ENCODE data around the gene SLC43A2.
A peak's percentile ranks its signal among the peaks of the same experiment; 100 is the strongest.

The SLC43A2 gene

GRCh38 chr17:1562176-1562643 lies 66.4 kb downstream of the SLC43A2 start:
- no peak for DNase-seq (ENCODE audit: low spot score)

DNA sequence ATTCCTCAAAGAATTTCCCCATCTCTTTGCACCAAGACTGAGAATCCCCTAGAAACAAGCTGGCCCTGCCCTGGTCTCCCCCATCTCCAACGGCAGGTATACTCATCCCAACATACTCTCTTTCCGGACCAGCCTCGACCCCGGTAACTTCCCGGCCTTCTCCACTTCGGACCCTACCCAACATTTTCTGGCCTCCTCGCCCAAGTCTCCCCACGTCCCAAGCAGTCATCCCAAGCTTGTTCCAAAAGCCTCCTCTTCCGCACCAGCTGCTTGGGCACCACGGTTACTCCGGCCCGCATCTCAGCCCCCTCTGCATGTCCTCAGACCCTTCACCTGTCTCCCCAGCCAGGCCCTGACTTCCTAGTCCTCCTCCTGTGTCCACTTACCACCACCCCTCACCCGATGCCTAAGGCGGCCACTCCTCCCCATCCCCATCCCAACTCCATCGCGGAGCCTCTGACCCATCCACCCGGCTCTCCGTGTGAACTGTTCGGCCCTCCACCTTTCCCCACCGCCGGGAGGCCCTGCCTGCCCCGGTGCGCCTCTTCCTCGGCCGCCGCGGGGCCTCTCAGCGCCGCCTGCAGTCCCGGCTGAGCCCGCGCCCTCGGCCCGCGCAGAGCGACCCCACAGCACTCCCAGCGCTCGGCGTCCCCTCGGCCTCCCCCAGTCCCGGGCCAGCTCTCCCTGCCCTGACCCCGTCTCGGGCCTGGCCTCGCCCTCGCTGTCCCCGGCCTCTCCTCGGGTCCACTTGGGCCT lies 67.0 kb downstream of the SLC43A2 start:
- DNase-seq (ENCODE audit: low spot score) = peak; percentile 24

GRCh38 chr17:1560858-1561355 lies 67.7 kb downstream of the SLC43A2 start:
- DNase-seq (ENCODE audit: low spot score) = no peak

- DNase-seq (ENCODE audit: low spot score) = no peak
Measured at GRCh38 chr17:1560101-1560857, 68.4 kb downstream of the SLC43A2 start.

DNA sequence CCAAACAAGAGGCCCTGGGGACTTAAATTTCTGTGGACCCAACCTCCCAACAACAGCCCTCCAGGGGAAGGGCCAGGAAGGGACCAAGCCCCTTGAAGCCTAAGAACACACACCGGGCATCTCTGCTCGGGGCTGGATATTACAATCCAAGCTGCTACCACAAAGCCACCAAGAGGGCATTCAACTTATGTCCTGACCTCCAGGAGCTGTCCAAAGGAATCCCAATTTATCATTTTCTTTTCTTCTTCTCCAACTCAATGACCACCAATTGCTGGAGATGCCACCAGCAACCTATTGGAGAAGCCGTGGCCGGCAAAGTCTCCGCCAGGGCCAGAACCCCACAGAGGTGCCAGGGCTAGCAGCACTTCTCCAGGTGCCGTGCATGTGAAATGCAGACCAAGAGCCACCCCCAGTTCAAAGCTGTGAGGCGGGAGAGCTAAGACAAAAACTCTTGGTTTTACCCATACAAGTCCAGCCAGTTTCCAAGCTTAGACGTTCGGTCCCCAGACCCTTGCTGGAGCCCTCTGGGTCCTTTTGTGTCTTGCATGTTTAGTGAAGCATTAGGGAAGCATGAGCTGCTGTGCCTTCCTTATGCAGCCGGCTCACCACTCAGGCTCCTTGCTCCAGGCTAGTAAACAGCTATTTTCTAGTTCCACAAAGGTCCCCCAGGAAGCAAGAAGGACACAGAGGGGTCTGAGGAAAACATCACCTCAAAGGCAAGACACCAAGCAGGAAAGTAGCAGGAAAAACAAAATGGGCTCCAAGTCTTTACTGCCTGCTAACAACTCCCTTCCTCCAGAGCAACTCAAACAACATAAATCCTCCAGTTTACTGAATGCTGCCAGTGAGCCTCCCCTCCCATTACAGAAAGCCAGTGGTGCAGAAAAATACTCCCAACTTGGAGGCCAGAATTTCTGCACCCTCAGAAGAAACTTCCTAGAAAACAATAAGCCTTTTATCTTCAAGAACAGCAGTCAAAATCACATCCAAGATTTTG lies 69.3 kb downstream of the SLC43A2 start:
- no peak for DNase-seq (ENCODE audit: low spot score)

DNA sequence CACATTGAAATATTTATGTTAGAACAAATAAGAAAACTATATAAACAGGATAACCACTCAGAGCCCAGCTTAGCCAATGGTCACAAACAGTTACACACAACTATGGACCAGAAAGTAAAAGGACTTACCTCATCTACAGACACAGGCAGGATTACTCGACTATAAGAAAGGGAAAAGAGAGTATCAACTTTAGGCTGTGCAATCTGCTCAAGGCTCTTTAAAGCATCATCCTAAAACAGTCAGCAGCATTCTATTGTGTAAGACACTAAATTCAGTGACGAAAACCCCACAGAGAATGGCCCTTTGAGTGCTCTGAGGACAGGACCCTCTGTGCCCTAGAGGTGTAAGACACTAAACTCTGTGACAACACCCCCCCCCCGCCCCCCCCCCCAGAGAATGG lies 70.2 kb downstream of the SLC43A2 start:
- DNase-seq (ENCODE audit: low spot score) = no peak

DNA sequence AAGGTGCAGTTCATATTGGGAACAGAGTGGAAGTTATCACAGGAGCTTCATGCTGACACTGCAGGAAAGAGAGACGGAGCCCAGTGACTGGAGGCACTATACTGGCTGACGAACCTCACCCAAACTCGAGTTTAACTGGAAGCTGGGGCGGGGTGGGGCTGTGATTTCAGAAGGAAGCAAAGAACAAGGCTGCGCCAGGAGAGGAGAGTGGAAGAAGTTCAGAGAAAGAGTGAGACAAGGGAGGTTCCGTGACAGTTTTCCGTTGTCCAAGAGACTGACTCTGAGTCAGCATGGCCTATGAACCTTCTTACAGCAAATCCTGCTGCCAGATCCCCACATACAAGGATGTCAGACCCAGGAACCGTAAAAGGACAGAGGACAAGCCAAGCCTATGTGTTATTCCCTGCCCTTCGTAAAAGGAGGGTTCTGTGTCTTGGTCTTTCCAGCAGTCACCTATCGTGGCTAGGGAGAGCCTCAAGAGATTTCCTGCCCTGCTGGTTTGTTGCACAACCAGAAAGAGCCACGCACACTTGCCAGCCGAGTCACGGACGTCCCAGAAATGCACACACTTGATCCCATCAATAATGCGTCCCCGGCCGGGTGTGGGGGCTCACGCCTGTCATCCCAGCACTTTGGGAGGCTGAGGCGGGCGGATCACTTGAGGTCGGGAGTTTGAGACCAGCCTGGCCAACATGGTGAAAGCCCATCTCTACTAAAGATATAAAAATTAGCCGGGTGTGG lies 71.1 kb downstream of the SLC43A2 start:
- no peak for DNase-seq (ENCODE audit: low spot score)

DNA sequence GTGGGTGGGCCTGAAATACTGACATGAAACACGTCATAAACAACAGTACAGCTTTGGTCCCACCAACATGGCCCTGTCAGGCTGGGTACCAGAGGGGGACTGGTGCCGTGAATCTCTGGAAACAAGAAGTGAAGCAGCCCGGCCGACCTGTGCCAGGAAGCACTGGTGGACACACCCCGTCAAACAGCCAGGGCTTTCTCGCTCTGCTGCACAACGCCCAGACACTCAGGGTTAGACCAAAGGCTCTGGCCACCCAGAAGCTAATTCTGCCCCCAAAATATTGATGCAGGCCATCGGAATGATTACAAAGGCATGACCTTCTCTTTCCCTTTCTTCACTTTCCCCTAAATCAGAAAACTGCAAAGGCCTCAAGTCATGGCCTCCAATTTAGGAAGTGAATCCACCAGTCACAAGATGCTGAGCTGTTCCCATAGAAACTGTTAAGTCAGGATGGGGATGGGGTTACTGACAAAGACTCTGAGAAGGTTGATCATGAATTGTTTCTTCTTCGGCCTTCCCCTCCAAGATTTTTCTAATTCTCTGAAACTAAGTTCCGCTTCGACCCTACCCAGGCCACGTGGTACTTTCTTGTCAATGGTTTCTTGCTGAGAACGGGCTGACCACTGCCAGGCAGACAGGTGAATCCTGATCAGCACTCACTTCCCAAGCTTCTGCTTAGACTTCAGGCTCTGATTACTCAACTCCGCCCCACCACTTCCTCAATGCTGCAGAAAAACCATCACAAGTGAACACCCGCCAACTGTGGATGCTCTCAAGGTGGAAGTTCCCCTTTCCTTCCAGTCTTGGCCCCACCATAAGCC lies 72.8 kb downstream of the SLC43A2 start:
- no peak for DNase-seq (ENCODE audit: low spot score)

DNA sequence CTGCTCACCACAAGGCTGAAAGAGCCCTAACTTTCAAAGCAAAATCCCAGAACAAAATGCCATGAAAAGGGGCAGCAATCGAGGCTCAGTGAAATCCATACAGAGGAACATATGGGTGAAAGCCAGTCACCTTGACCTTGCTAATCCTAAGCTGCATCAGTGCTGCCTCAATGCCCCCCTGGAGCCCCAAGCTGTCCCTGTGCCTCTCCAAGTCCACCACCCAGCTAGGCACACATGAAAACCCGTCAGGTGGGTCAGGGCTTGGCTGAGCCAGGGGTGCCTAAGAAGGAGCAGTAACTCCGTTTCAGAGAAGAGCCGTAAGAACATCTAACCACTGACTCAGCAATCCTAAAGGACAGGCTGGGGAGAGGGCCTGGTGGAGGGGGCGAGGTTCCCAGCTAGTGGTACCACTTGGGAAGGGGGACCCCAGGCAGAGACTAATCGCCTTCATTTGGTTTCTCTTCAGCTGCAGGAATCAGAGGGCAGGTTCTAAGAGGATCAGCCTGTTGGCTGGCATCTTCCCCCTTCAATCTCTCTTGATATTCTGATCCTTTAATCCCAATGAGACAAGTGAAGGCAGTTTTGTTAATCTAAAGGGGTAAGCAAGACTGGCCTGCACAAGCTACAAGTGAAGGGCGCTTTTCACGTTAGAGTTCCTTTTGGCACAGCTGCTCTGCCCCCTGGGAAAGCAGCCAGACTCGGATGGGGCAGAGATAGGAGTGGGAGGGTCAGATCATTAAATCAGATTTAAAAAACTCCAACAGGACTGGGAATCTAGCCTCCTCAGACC lies 73.7 kb downstream of the SLC43A2 start:
- no peak for DNase-seq (ENCODE audit: low spot score)

- DNase-seq (ENCODE audit: low spot score) = no peak
Measured at GRCh38 chr17:1553354-1554266, 75.0 kb downstream of the SLC43A2 start.

- no peak for DNase-seq (ENCODE audit: low spot score)
Measured at GRCh38 chr17:1552932-1553331, 75.7 kb downstream of the SLC43A2 start.

- DNase-seq (ENCODE audit: low spot score) = no peak
Measured at GRCh38 chr17:1551741-1552140, 76.9 kb downstream of the SLC43A2 start.

DNA sequence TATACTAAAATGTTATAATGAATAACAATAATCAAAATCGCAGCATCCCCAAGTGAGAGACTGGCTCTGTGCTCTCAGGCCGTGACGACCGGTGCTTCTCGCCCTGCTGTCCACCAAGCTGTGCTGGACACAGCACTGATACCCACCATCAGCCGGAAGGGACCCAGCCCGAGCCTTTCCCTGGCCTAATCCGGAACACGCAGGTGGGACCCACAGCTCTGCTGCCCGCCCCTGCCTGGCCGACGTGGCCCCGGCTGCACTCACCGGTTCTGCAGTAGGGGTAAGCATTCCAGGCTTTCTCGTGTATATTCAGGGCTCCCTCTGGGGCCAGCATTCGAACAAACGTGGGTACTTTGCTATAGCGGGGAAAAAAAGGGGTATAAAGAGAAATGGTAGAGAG lies 80.6 kb downstream of the SLC43A2 start:
- no peak for DNase-seq (ENCODE audit: low spot score)

- DNase-seq (ENCODE audit: low spot score) = no peak
Measured at GRCh38 chr17:1546292-1546922, 82.2 kb downstream of the SLC43A2 start.

GRCh38 chr17:1545618-1546017 lies 83.0 kb downstream of the SLC43A2 start:
- DNase-seq (ENCODE audit: low spot score) = no peak

- DNase-seq (ENCODE audit: low spot score) = no peak
Measured at GRCh38 chr17:1542316-1542715, 86.3 kb downstream of the SLC43A2 start.

DNA sequence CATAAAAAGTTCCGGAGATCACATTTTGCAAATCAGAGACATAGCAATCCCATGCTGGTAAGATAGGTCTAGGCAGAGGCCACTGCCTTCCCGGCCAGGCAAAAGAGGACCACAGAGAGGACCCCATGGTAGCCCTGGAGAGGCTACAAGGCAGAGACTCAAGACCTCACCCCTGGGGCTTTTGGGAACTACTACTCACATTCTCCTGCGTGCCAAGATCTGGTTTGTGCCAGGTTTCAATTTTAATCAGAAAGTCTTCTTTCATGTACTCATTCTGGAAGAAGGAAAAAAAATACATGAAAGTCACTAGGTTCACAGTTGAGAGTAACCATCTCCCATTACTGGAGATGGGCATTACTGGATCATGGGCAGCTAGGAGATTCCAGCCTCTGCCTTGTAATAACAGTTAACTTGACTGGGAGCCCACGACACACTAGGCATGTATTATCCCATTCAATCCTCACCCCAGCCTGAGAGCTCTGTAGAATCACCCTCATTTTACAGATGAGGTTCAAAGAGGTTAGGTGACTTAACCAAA lies 87.2 kb downstream of the SLC43A2 start:
- DNase-seq (ENCODE audit: low spot score) = no peak

- no peak for DNase-seq (ENCODE audit: low spot score)
Measured at GRCh38 chr17:1539811-1540210, 88.8 kb downstream of the SLC43A2 start.
